T-cell (primary cell): Measurements from ENCODE around the gene MYO1G. TPM values are rescaled to one million over a fixed set of nuclear protein-coding genes. Genes with fewer than 3 reads are reported as not detected.

Experiments used
- ATAC-seq, 4 experiments: fragments of 200-7000 bp in 3 of 4; fragments of 150-1000 bp in 1 of 4; cut with Tn5 transposase; replicated peaks in 1 of 4; 1 replicate in 3 of 4; 2 replicates in 1 of 4; pipeline ENCODE4 v1.10.0; 2021; ENCODE audit warnings: moderate library complexity in 3 of 4, mild to moderate bottlenecking in 2 of 4, moderate number of reproducible peaks in 1 of 4
- CTCF ChIA-PET, 2 donors: fragments of 300-600 bp; sonication (Branson Sonifier 250); formaldehyde crosslinking; loops; one replicate each; lab custom pipeline; 2022; ENCODE audit warnings: antibody characterized with exemption in 2 of 2; lab: Charles Lee
- POLR2A ChIA-PET, 2 donors: fragments of 300-600 bp; sonication (Branson Sonifier 250); formaldehyde crosslinking; loops; one replicate each; lab custom pipeline; 2022; ENCODE audit warnings: antibody characterized with exemption in 2 of 2; lab: Charles Lee
- DNase-seq, 35 experiments: peaks; one replicate each; pipeline versions ENCODE4 v3.0.0 to v3.0.0-alpha.2; 2013 to 2023
- H3K27ac ChIP-seq: one replicate; pipeline ENCODE4 v1.5.1; 2013; ENCODE audit warnings: low read length
- H3K27me3 ChIP-seq, 2 experiments: replicated peaks in 1 of 2; 1 replicate in 1 of 2; 2 replicates in 1 of 2; pipeline versions ENCODE4 v1.6.1 to v1.7.0; 2013; ENCODE audit warnings: low read length in 1 of 2, mixed read lengths in 1 of 2; ENCODE audit not compliant: control insufficient read depth in 2 of 2, insufficient read depth in 2 of 2; ENCODE audit errors: extremely low read depth in 1 of 2
- H3K36me3 ChIP-seq, 2 donors: 1 replicate in 1 of 2; 2 replicates in 1 of 2; pipeline versions ENCODE4 v1.6.1 to v1.7.0; 2013; ENCODE audit warnings: low read length in 1 of 2; ENCODE audit not compliant: control insufficient read depth in 2 of 2, insufficient read depth in 1 of 2; ENCODE audit errors: extremely low read depth in 1 of 2
- H3K4me1 ChIP-seq, 2 experiments: 1 replicate in 1 of 2; 2 replicates in 1 of 2; pipeline versions ENCODE4 v1.6.1 to v1.7.0; 2013; ENCODE audit warnings: low read length in 2 of 2, mixed read lengths in 1 of 2; ENCODE audit not compliant: insufficient read depth in 2 of 2, control insufficient read depth in 1 of 2; ENCODE audit errors: extremely low read depth in 1 of 2
- H3K4me3 ChIP-seq, 2 donors: 1 replicate in 1 of 2; 2 replicates in 1 of 2; pipeline versions ENCODE4 v1.5.1 to v1.7.0; 2013; ENCODE audit warnings: mild to moderate bottlenecking in 2 of 2, low read length in 1 of 2, moderate library complexity in 1 of 2; ENCODE audit not compliant: control insufficient read depth in 1 of 2; ENCODE audit errors: extremely low read depth in 1 of 2
- H3K9me3 ChIP-seq: 2 replicates; pipeline ENCODE4 v1.7.0; 2013
- H3K27ac Mint-ChIP-seq, 2 donors: one replicate each; pipeline ENCODE4 v1.8.0; 2020 to 2021; ENCODE audit warnings: mild to moderate bottlenecking in 2 of 2, mixed read lengths in 2 of 2
- H3K27me3 Mint-ChIP-seq, 2 donors: one replicate each; pipeline ENCODE4 v1.8.0; 2021 to 2022; ENCODE audit warnings: mixed read lengths in 2 of 2
- H3K36me3 Mint-ChIP-seq: one replicate; pipeline ENCODE4 v1.8.0; 2021; ENCODE audit warnings: mixed read lengths
- H3K4me1 Mint-ChIP-seq, 3 donors: one replicate each; pipeline ENCODE4 v1.8.0; 2020 to 2022; ENCODE audit warnings: mixed read lengths in 3 of 3, mild to moderate bottlenecking in 1 of 3
- H3K4me3 Mint-ChIP-seq, 3 donors: one replicate each; pipeline ENCODE4 v1.8.0; 2020 to 2022; ENCODE audit warnings: mild to moderate bottlenecking in 3 of 3, mixed read lengths in 3 of 3, moderate library complexity in 3 of 3
- H3K9me3 Mint-ChIP-seq, 3 donors: one replicate each; pipeline ENCODE4 v1.8.0; 2020 to 2022; ENCODE audit warnings: mixed read lengths in 3 of 3
- WGBS: methylation state at CpG from one replicate; pipeline ENCODE4 v1.1.5; 2013; ENCODE audit warnings: missing lambda C conversion rate; ENCODE audit not compliant: insufficient coverage; 5-methylcytosine and 5-hydroxymethylcytosine counted together
- total RNA-seq, 35 experiments: library from RNA in 6 of 35; stranded (reverse) in 6 of 35; fragments of 120-200 nt in 1 of 35; gene quantifications; one replicate each; pipeline versions ENCODE4 v1.2.1 to v1.2.4 and lab custom pipeline; 2013 to 2026

The MYO1G gene
- total RNA-seq, 5 donors from 2014 or later (not counting 1 experiment from before 2014, with no cell fraction given) = 183 to 272 (median 192) TPM

DNA sequence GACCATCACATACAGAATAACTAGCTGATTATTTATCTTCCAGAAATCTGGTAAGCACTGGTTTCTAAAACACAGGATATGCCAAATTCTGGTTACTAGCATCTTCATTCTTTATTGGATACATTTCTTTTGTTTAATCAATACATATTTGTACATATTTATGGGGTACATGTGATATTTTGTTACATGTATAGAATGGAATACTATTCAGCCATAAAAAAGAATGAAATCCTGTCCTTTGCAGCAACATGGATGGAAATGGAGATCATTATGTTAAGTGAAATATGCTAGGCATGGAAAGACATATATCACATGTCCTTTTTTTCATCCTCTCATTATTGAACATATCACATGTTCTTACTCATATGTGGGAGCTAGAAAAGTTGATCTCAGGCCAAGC lies 60.8 kb downstream of the MYO1G start:
- no peak for ATAC-seq
- H3K4me1 ChIP-seq = peaks cover 3 to 20% of the 10 kb centered on the region in 2 experiments
- no peak overlapping the region for H3K4me3 ChIP-seq
- no peak overlapping the region for H3K27ac ChIP-seq
- no peak for DNase-seq
- no peak overlapping the region for H3K4me3 Mint-ChIP-seq
- ChIA-PET CTCF (no interaction called here), POLR2A (interaction anchor here in 1 of 2 donors (0.6 kb wide), 1 partner anchor 23 kb away, joined by 3 read pairs; no protein-coding TSS in a partner anchor)
- H3K9me3 ChIP-seq = no peaks in the 10 kb centered on the region
- no peaks in the 10 kb centered on the region for H3K36me3 Mint-ChIP-seq
- H3K36me3 ChIP-seq = no peaks in the 10 kb centered on the region
- peaks cover 0 to 4% of the 10 kb centered on the region in 2 experiments for H3K27me3 ChIP-seq
- H3K9me3 Mint-ChIP-seq = no peaks in the 10 kb centered on the region
- H3K4me1 Mint-ChIP-seq = peaks cover 5 to 18% (median 18%) of the 10 kb centered on the region in 3 donors
- H3K27me3 Mint-ChIP-seq = no peaks in the 10 kb centered on the region
- no peak overlapping the region for H3K27ac Mint-ChIP-seq

DNA sequence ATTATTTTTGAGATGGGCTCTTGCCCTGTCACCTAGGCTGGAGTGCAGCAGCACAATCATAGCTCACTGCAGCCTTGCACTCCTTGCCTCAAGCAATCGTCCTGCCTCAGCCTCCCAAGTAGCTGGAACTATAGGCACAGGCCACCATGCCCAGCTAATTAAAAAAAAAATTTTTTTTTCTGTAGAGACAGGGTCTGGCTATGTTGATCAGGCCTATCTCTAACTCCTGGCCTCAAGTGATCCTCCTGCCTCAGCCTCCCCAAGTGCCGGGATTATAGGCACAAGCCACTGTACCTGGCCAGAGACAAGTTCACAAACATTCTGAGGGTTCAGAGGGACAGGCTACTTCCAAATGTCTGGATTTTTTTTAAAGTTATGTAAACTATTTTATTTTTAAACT lies 61.4 kb downstream of the MYO1G start:
- no peak overlapping the region for H3K4me3 ChIP-seq
- H3K9me3 Mint-ChIP-seq = no peaks in the 10 kb centered on the region
- no peaks in the 10 kb centered on the region for H3K36me3 ChIP-seq
- ChIA-PET CTCF (interaction anchor here in 1 of 2 donors (0.6 kb wide), 2 partner anchors 94 to 314 kb away, joined by 3 to 10 read pairs; no protein-coding TSS in a partner anchor), POLR2A (interaction anchor here (0.5 to 0.7 kb wide), 4 partner anchors 24 to 510 kb away, joined by 3 to 6 read pairs (median 4); no protein-coding TSS in a partner anchor)
- ATAC-seq = no peak
- no peak overlapping the region for H3K4me3 Mint-ChIP-seq
- 100% methylated on average over 1 of the region's 2 CpGs for WGBS
- H3K4me1 Mint-ChIP-seq = peaks cover 5 to 19% (median 18%) of the 10 kb centered on the region in 3 donors
- DNase-seq = no peak
- H3K27ac Mint-ChIP-seq = no peak overlapping the region
- H3K27me3 Mint-ChIP-seq = no peaks in the 10 kb centered on the region
- H3K4me1 ChIP-seq = peaks cover 3 to 20% of the 10 kb centered on the region in 2 experiments
- peaks cover 0 to 4% of the 10 kb centered on the region in 2 experiments for H3K27me3 ChIP-seq
- no peaks in the 10 kb centered on the region for H3K9me3 ChIP-seq
- no peaks in the 10 kb centered on the region for H3K36me3 Mint-ChIP-seq
- no peak overlapping the region for H3K27ac ChIP-seq

GRCh38 chr7:44914992-44915607 lies 63.7 kb downstream of the MYO1G start:
- Mint-ChIP-seq H3K4me3 (peak overlapping the region in 1 of 3 donors; percentile 13), H3K36me3 (no peaks in the 10 kb centered on the region), H3K4me1 (peaks cover 0 to 11% (median 11%) of the 10 kb centered on the region in 3 donors), H3K9me3 (no peaks in the 10 kb centered on the region), H3K27me3 (no peaks in the 10 kb centered on the region), H3K27ac (peak overlapping the region; percentile 53 to 83)
- H3K4me1 ChIP-seq = peaks cover 3 to 10% of the 10 kb centered on the region in 2 experiments
- no peak overlapping the region for H3K27ac ChIP-seq
- 65% methylated on average over 2 of the region's 10 CpGs for WGBS
- ATAC-seq (peak; percentile 82 to 96 (median 92)), DNase-seq (peak in 30 of 35 experiments; percentile 2 to 88 (median 63))
- CTCF ChIA-PET = interaction anchor here in 1 of 2 donors (0.6 to 1.2 kb wide), 6 partner anchors 24 to 324 kb away, joined by 3 to 7 read pairs (median 3); partner anchors contain the start of gene PURB
- H3K36me3 ChIP-seq = no peaks in the 10 kb centered on the region
- H3K4me3 ChIP-seq = peak overlapping the region in 1 of 2 donors; percentile 20
- POLR2A ChIA-PET = interaction anchor here in 1 of 2 donors (0.5 to 1.1 kb wide), 5 partner anchors 30 to 117 kb away, joined by 3 to 6 read pairs (median 4); partner anchors contain the start of gene PURB
- H3K9me3 ChIP-seq = no peaks in the 10 kb centered on the region
- no peaks in the 10 kb centered on the region for H3K27me3 ChIP-seq

DNA sequence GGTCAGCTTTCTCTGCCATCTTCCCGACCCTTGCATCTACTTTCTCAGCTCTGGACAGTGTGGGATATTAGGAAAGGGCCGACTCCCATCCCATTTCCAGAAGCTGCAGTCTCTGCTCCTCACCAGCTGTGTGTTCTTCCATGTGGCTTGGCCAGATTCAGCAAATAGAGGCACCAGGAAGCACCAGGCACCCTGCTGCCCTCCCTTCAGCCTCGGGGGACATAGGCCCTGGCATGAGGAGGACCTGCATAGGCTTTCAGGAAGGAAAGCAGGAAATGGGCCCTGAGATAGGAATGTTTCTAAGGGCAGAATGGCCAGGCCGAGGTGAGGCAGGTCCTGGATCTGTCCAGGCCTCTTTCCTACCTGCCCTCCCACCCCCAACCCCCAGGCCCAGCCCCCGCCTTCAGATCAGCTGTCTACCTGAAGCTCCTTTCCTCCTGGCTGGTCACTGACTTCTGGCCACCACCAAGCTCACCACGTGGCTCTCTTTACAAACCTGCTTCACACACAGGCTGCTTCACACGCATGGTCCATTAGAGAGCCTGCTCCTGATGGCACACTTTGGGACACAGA lies 66.0 kb downstream of the MYO1G start:
- DNase-seq (no peak), ATAC-seq (no peak)
- Histone ChIP-seq H3K36me3 (no peaks in the 10 kb centered on the region), H3K4me3 (no peak overlapping the region), H3K27ac (no peak overlapping the region), H3K27me3 (no peaks in the 10 kb centered on the region), H3K9me3 (no peaks in the 10 kb centered on the region), H3K4me1 (peaks cover 3 to 10% of the 10 kb centered on the region in 2 experiments)
- H3K9me3 Mint-ChIP-seq = no peaks in the 10 kb centered on the region
- H3K27me3 Mint-ChIP-seq = peaks cover 0 to 3% of the 10 kb centered on the region in 2 donors
- peak overlapping the region in 1 of 2 donors; percentile 43 for H3K27ac Mint-ChIP-seq
- POLR2A ChIA-PET = interaction anchor here (0.6 to 1.1 kb wide), 5 partner anchors 31 to 1656 kb away, joined by 3 to 10 read pairs (median 4); no protein-coding TSS in a partner anchor
- peaks cover 0 to 11% (median 11%) of the 10 kb centered on the region in 3 donors for H3K4me1 Mint-ChIP-seq
- no CpG with 5 or more reads among the region's 7 CpGs for WGBS
- H3K4me3 Mint-ChIP-seq = no peak overlapping the region
- CTCF ChIA-PET = interaction anchor here (0.5 kb wide), 2 partner anchors 13 to 53 kb away, joined by 3 to 6 read pairs; no protein-coding TSS in a partner anchor
- H3K36me3 Mint-ChIP-seq = no peaks in the 10 kb centered on the region

Other genes with a start within 250 kb of the MYO1G start
- 100 to 1,000 TPM; 112 to 172 (median 145) TPM for gene ZMIZ2, start 230.2 kb downstream of the MYO1G start, total RNA-seq
- 100 to 1,000 TPM; 673 to 863 (median 774) TPM for gene PPIA, start 182.3 kb downstream of the MYO1G start, total RNA-seq
- gene H2AZ2, start 130.9 kb downstream of the MYO1G start, total RNA-seq = 100 to 1,000 TPM; 151 to 177 (median 158) TPM
- 10 to 100 TPM; 19.5 to 29.8 (median 20.1) TPM for gene PURB, start 93.5 kb downstream of the MYO1G start, total RNA-seq
- gene CCM2, start 21.2 kb upstream of the MYO1G start, total RNA-seq = 100 to 1,000 TPM in 4 of 5 donors, 10 to 100 TPM in 1; 88.6 to 190 (median 167) TPM
- 1 to 10 TPM in 1 of 5 donors, under 1 TPM in 4; 0.10 to 1.6 (median 0.20) TPM for gene NACAD, start 110.0 kb upstream of the MYO1G start, total RNA-seq
- gene TBRG4, start 132.7 kb upstream of the MYO1G start, total RNA-seq = 100 to 1,000 TPM in 4 of 5 donors, 10 to 100 TPM in 1; 94.3 to 142 (median 122) TPM
- under 1 TPM in 4 of 5 donors, not detected in 1; 0.19 to 0.63 (median 0.45) TPM for gene RAMP3, start 178.8 kb upstream of the MYO1G start, total RNA-seq